DOHH2 (cell line): ENCODE measurements around the gene PHF23.
A peak's percentile ranks its signal among the peaks of the same experiment; 100 is the strongest.

ENCODE experiments used
- H3F3A ChIP-seq: fragments of 200-600 bp; sonication (generic), shearing (Covaris generic); 2 replicates; pipeline ENCODE4 v1.6.0; 2016; ENCODE audit warnings: antibody characterized with exemption, mild to moderate bottlenecking; ENCODE audit not compliant: control insufficient read depth, insufficient read depth
- H3K27ac ChIP-seq: fragments of 200-600 bp; sonication (generic); 2 replicates; pipeline ENCODE4 v1.5.1; 2014; ENCODE audit warnings: low read depth, mild to moderate bottlenecking, low read length, moderate library complexity
- H3K27me3 ChIP-seq: fragments of 200-600 bp; sonication (generic); 2 replicates; pipeline ENCODE4 v1.6.1; 2014; ENCODE audit warnings: mild to moderate bottlenecking, low read length, mixed read lengths; ENCODE audit not compliant: control insufficient read depth
- H3K36me3 ChIP-seq: fragments of 200-600 bp; sonication (generic); 2 replicates; pipeline ENCODE4 v1.6.1; 2014; ENCODE audit warnings: mild to moderate bottlenecking, low read length, moderate library complexity, mixed read lengths; ENCODE audit not compliant: control insufficient read depth
- H3K4me1 ChIP-seq: fragments of 200-600 bp; sonication (generic); 2 replicates; pipeline ENCODE4 v1.6.1; 2014; ENCODE audit warnings: mild to moderate bottlenecking, low read length, mixed read lengths; ENCODE audit not compliant: control insufficient read depth
- H3K4me2 ChIP-seq: fragments of 200-600 bp; sonication (generic); 2 replicates; pipeline ENCODE4 v1.6.0; 2014; ENCODE audit warnings: mild to moderate bottlenecking, low read length, moderate library complexity
- H3K4me3 ChIP-seq: fragments of 200-600 bp; sonication (generic); 2 replicates; pipeline ENCODE4 v1.5.1; 2014; ENCODE audit warnings: mild to moderate bottlenecking, low read length, mixed read lengths
- H3K79me2 ChIP-seq: fragments of 200-600 bp; sonication (generic); 2 replicates; pipeline ENCODE4 v1.6.1; 2014; ENCODE audit warnings: mild to moderate bottlenecking, low read length, mixed read lengths; ENCODE audit not compliant: control insufficient read depth
- H3K9me2 ChIP-seq: fragments of 200-600 bp; sonication (generic); replicated peaks from 2 replicates; pipeline ENCODE4 v1.6.1; 2014; ENCODE audit warnings: mild to moderate bottlenecking, low read length, mixed read lengths; ENCODE audit not compliant: control insufficient read depth
- H3K9me3 ChIP-seq: fragments of 200-600 bp; sonication (generic); 2 replicates; pipeline ENCODE4 v1.6.1; 2014; ENCODE audit warnings: antibody characterized with exemption, low read length, mixed read lengths; ENCODE audit not compliant: control insufficient read depth, insufficient read depth
- H4K20me1 ChIP-seq: fragments of 200-600 bp; sonication (generic); 2 replicates; pipeline ENCODE4 v1.6.0; 2014; ENCODE audit warnings: low read depth, mild to moderate bottlenecking, antibody characterized with exemption, low read length, moderate library complexity; ENCODE audit not compliant: control insufficient read depth, insufficient read depth
- EZH2phosphoT487 ChIP-seq: fragments of 200-600 bp; sonication (generic); IDR thresholded peaks from 2 replicates; pipeline ENCODE4 v1.6.1; 2017; ENCODE audit warnings: borderline replicate concordance, mild to moderate bottlenecking, antibody characterized with exemption, low read length, moderate library complexity, mixed read lengths
- TF ChIP-seq, protein P1 (sequence below): fragments of 200-600 bp; sonication (generic); IDR thresholded peaks from one replicate; pipeline ENCODE4 v1.5.1; 2014; ENCODE audit warnings: antibody characterized with exemption, mild to moderate bottlenecking, low read depth, low read length; ENCODE audit not compliant: poor library complexity, severe bottlenecking

Gene PHF23

DNA sequence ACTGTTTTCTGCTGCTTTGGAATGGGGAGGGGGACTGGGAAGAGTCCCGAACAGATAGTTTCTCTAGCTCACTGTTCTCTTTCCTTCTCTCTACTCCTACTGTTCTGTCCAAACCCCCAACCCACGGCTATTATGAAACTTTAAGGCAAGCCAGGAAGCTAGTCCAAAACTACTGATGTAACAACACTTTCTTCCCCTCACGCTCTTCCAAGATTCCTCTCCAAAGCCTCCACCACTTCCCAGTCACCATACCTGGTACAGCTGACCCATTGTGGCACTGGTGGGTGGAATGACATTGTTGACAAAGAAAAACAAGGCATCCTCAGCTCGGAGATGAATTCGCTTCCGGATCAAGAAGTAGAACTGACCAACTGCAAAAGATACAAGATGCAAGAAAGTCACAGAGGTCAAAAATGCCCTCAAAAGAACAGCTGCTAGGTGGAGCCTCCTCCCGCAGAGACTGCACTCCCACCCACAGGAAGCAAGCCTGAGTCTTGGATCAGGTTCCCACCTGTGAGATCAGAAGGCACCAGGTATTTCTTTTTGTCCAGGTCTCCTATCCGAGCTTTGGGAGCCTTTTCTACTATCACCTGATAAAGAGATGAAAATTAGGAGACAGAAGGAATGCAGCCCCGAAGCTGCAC lies 2.0 kb upstream of the PHF23 start:
- Histone ChIP-seq H3K4me3 (peak overlapping the region; percentile 100), H3K9me2 (no peaks in the 10 kb centered on the region), H3K27me3 (no peaks in the 10 kb centered on the region), H3K9me3 (no peaks in the 10 kb centered on the region), H4K20me1 (peaks cover 8% of the 10 kb centered on the region; the same call in 1 of the 2 replicates), H3F3A (peaks cover 49% of the 10 kb centered on the region), H3K27ac (peak overlapping the region; percentile 78), H3K4me2 (peak overlapping the region; percentile 97), H3K4me1 (peaks cover 42% of the 10 kb centered on the region), H3K36me3 (peaks cover 61% of the 10 kb centered on the region), H3K79me2 (peaks cover 55% of the 10 kb centered on the region)
- TF ChIP-seq EZH2phosphoT487, result no peak
- TF ChIP-seq, protein P1, sequence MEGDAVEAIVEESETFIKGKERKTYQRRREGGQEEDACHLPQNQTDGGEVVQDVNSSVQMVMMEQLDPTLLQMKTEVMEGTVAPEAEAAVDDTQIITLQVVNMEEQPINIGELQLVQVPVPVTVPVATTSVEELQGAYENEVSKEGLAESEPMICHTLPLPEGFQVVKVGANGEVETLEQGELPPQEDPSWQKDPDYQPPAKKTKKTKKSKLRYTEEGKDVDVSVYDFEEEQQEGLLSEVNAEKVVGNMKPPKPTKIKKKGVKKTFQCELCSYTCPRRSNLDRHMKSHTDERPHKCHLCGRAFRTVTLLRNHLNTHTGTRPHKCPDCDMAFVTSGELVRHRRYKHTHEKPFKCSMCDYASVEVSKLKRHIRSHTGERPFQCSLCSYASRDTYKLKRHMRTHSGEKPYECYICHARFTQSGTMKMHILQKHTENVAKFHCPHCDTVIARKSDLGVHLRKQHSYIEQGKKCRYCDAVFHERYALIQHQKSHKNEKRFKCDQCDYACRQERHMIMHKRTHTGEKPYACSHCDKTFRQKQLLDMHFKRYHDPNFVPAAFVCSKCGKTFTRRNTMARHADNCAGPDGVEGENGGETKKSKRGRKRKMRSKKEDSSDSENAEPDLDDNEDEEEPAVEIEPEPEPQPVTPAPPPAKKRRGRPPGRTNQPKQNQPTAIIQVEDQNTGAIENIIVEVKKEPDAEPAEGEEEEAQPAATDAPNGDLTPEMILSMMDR, result no peak

DNA sequence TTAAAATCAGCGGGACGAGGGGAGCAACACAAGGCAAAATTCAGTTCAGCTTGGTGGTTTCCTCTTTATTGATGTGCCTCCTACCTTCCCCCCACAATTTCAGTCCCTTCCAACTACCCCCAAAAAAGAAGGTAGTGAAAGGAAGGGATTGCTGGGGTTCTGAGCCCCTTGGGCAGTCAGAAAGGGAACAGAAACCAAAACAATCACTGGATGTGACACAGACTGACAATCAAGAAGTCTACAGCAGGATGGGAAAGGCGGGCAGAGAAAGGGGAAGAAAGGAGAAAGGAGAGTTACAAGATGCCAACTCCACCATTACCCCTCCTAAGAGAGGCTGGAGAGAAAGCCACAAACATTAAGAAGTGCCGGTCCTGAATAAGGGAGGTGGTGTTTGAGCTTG lies 1.1 kb upstream of the PHF23 start:
- H3K79me2 ChIP-seq, result peaks cover 60% of the 10 kb centered on the region
- H3K9me3 ChIP-seq, result no peaks in the 10 kb centered on the region
- H3K27ac ChIP-seq, result peak overlapping the region; percentile 78
- TF ChIP-seq, protein P1, result no peak
- no peak for TF ChIP-seq EZH2phosphoT487
- H3K4me1 ChIP-seq, result peaks cover 51% of the 10 kb centered on the region
- peak overlapping the region; percentile 97 for H3K4me2 ChIP-seq
- H3K9me2 ChIP-seq, result no peaks in the 10 kb centered on the region
- H4K20me1 ChIP-seq, result peaks cover 8% of the 10 kb centered on the region; the same call in 1 of the 2 replicates
- H3K27me3 ChIP-seq, result no peaks in the 10 kb centered on the region
- H3K36me3 ChIP-seq, result peaks cover 64% of the 10 kb centered on the region
- peak overlapping the region; percentile 100 for H3K4me3 ChIP-seq
- peaks cover 49% of the 10 kb centered on the region for H3F3A ChIP-seq

DNA sequence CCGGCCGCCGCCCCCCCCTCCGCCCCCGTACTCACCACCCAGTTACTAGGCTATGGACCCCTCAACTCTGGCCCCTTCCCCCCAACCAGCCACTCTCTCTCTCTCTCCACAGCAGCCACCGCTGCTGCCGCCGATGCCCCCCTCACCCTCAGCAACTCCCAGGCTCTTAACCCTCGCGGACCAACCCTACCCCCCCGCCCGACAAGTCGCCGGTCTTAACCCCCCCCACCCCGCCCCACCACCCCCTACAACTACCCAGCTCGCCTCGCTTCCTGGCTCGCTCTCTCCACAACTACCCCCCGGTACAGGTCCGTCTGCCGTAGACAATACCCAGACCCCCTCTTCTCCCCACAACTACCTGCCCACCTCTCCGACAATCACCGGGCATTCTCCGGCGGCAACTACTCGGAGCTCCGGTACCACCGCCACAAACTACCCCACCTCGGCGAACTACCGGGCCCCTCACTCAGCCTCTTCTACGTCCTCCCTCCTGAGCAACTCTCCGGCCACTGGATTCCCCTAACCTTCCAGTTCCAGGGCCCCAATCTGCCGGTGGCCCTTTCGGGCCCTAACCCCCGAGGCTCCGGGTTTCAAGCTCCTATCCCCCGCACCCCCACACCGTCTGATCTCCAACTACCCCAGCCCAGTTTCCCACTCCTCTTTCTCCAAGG lies 702 bp downstream of the PHF23 start:
- no peaks in the 10 kb centered on the region for H3K9me3 ChIP-seq
- H3K4me2 ChIP-seq, result peak overlapping the region; percentile 76
- H3K36me3 ChIP-seq, result peaks cover 65% of the 10 kb centered on the region
- no peaks in the 10 kb centered on the region for H3K9me2 ChIP-seq
- peaks cover 8% of the 10 kb centered on the region; the same call in 1 of the 2 replicates for H4K20me1 ChIP-seq
- no peaks in the 10 kb centered on the region for H3K27me3 ChIP-seq
- H3K4me3 ChIP-seq, result peak overlapping the region; percentile 97
- peaks cover 60% of the 10 kb centered on the region for H3K4me1 ChIP-seq
- H3K27ac ChIP-seq, result peak overlapping the region; percentile 84
- H3F3A ChIP-seq, result peaks cover 51% of the 10 kb centered on the region
- peaks cover 69% of the 10 kb centered on the region for H3K79me2 ChIP-seq
- no peak for TF ChIP-seq EZH2phosphoT487
- TF ChIP-seq, protein P1, result no peak
